MM.1S (cell line): ENCODE measurements around the gene TPST1.

Experiments used
- DNase-seq: peaks from one replicate; pipeline ENCODE4 v3.0.0-alpha.2; 2015
- H2AFZ ChIP-seq: fragments of 300-600 bp; sonication (generic); 2 replicates; pipeline ENCODE4 v1.6.0; 2016; ENCODE audit warnings: antibody characterized with exemption, low read length
- H3F3A ChIP-seq: fragments of 300-600 bp; sonication (generic); 2 replicates; pipeline ENCODE4 v1.6.1; 2016; ENCODE audit warnings: mild to moderate bottlenecking, antibody characterized with exemption, low read length, moderate library complexity, mixed read lengths; ENCODE audit not compliant: insufficient read depth
- H3K27ac ChIP-seq: fragments of 300-600 bp; sonication (generic); 2 replicates; pipeline ENCODE4 v1.5.1; 2016; ENCODE audit warnings: mild to moderate bottlenecking, low read length
- H3K27me3 ChIP-seq: fragments of 300-600 bp; sonication (generic); replicated peaks from 2 replicates; pipeline ENCODE4 v1.6.0; 2016; ENCODE audit warnings: low read length; ENCODE audit not compliant: insufficient read depth
- H3K36me3 ChIP-seq: fragments of 300-600 bp; sonication (generic); replicated peaks from 2 replicates; pipeline ENCODE4 v1.6.1; 2016; ENCODE audit warnings: mild to moderate bottlenecking, low read length, mixed read lengths; ENCODE audit not compliant: insufficient read depth
- H3K4me1 ChIP-seq: fragments of 300-600 bp; sonication (generic); 2 replicates; pipeline ENCODE4 v1.6.1; 2016; ENCODE audit warnings: low read length, mixed read lengths
- H3K4me2 ChIP-seq: fragments of 300-600 bp; sonication (generic); 2 replicates; pipeline ENCODE4 v1.6.0; 2016; ENCODE audit warnings: low read depth, low read length
- H3K4me3 ChIP-seq: fragments of 300-600 bp; sonication (generic); 2 replicates; pipeline ENCODE4 v1.5.1; 2016; ENCODE audit warnings: low read length, mixed read lengths
- H3K79me2 ChIP-seq: fragments of 300-600 bp; sonication (generic); 2 replicates; pipeline ENCODE4 v1.6.1; 2016; ENCODE audit warnings: mixed run types, low read length, mixed read lengths
- H3K9ac ChIP-seq: fragments of 300-600 bp; sonication (generic); 2 replicates; pipeline ENCODE4 v1.6.1; 2016; ENCODE audit warnings: low read length, mixed read lengths
- H3K9me2 ChIP-seq: fragments of 300-600 bp; sonication (generic); replicated peaks from 2 replicates; pipeline ENCODE4 v1.6.1; 2016; ENCODE audit warnings: mild to moderate bottlenecking, low read length, mixed read lengths; ENCODE audit not compliant: insufficient read depth
- H3K9me3 ChIP-seq: fragments of 300-600 bp; sonication (generic); replicated peaks from 2 replicates; pipeline ENCODE4 v1.6.1; 2016; ENCODE audit warnings: mild to moderate bottlenecking, low read length, mixed read lengths; ENCODE audit not compliant: insufficient read depth
- H4K20me1 ChIP-seq: fragments of 300-600 bp; sonication (generic); 2 replicates; pipeline ENCODE4 v1.6.1; 2016; ENCODE audit warnings: mild to moderate bottlenecking, low read length, moderate library complexity, mixed read lengths; ENCODE audit not compliant: insufficient read depth
- CTCF ChIP-seq: fragments of 300-600 bp; sonication (generic); IDR thresholded peaks from 2 replicates; pipeline ENCODE4 v1.5.1; 2016; ENCODE audit warnings: antibody characterized with exemption, low read length, mixed read lengths
- EZH2 ChIP-seq: fragments of 300-600 bp; sonication (generic); optimal IDR thresholded peaks from 2 replicates; pipeline ENCODE3; 2017; ENCODE audit warnings: low read depth, mild to moderate bottlenecking, antibody characterized with exemption, low read length, mixed read lengths
- EZH2phosphoT487 ChIP-seq: fragments of 300-600 bp; sonication (generic); IDR thresholded peaks from 2 replicates; pipeline ENCODE4 v1.6.1; 2018; ENCODE audit warnings: antibody characterized with exemption, low read length

TPST1 gene

GRCh38 chr7:66269978-66270377, 64.8 kb downstream of the TPST1 start:
- TF ChIP-seq CTCF: no peak
- no peak for TF ChIP-seq EZH2phosphoT487
- no peak for TF ChIP-seq EZH2
- H4K20me1 ChIP-seq: no peaks in the 10 kb centered on the region
- DNase-seq: no peak
- no peaks in the 10 kb centered on the region for H3K9me3 ChIP-seq
- H3K4me2 ChIP-seq: no peak overlapping the region
- no peaks in the 10 kb centered on the region for H3F3A ChIP-seq
- no peak overlapping the region for H3K27ac ChIP-seq
- no peaks in the 10 kb centered on the region for H3K9me2 ChIP-seq
- H3K4me3 ChIP-seq: no peak overlapping the region
- no peaks in the 10 kb centered on the region for H3K27me3 ChIP-seq
- H2AFZ ChIP-seq: no peak overlapping the region
- no peaks in the 10 kb centered on the region for H3K79me2 ChIP-seq
- no peak overlapping the region for H3K9ac ChIP-seq
- no peaks in the 10 kb centered on the region for H3K36me3 ChIP-seq
- no peaks in the 10 kb centered on the region for H3K4me1 ChIP-seq

- no peaks in the 10 kb centered on the region for H3K4me1 ChIP-seq
- no peak for DNase-seq
- no peaks in the 10 kb centered on the region for H3K9me3 ChIP-seq
- no peaks in the 10 kb centered on the region for H3K9me2 ChIP-seq
- no peaks in the 10 kb centered on the region for H3K27me3 ChIP-seq
- H3K4me2 ChIP-seq: no peak overlapping the region
- H3K27ac ChIP-seq: no peak overlapping the region
- H2AFZ ChIP-seq: no peak overlapping the region
- H3K36me3 ChIP-seq: no peaks in the 10 kb centered on the region
- TF ChIP-seq EZH2phosphoT487: no peak
- H3K79me2 ChIP-seq: no peaks in the 10 kb centered on the region
- no peaks in the 10 kb centered on the region for H4K20me1 ChIP-seq
- H3F3A ChIP-seq: no peaks in the 10 kb centered on the region
- no peak overlapping the region for H3K4me3 ChIP-seq
- H3K9ac ChIP-seq: no peak overlapping the region
These were observed 67.2 kb downstream of the TPST1 start for GRCh38 chr7:66272321-66272720.

- H3K27me3 ChIP-seq: no peaks in the 10 kb centered on the region
These were observed 71.2 kb downstream of the TPST1 start for GRCh38 chr7:66276363-66276762.

More at GRCh38 chr7:66276363-66276762, 71.2 kb downstream of the TPST1 start:
- Histone ChIP-seq H3K9me2 (no peaks in the 10 kb centered on the region), H3K9me3 (no peaks in the 10 kb centered on the region), H3K4me3 (no peak overlapping the region), H3K9ac (no peak overlapping the region), H2AFZ (no peak overlapping the region), H3F3A (no peaks in the 10 kb centered on the region), H4K20me1 (no peaks in the 10 kb centered on the region), H3K36me3 (no peaks in the 10 kb centered on the region), H3K79me2 (no peaks in the 10 kb centered on the region), H3K4me2 (no peak overlapping the region), H3K27ac (no peak overlapping the region), H3K4me1 (no peaks in the 10 kb centered on the region)
- TF ChIP-seq CTCF: no peak
- no peak for TF ChIP-seq EZH2
- TF ChIP-seq EZH2phosphoT487: no peak
- no peak for DNase-seq
